OCI-LY7 (cell line): ENCODE measurements around the gene ZNRF3.

Experiments
- CTCF ChIP-seq: fragments of 200-600 bp; sonication (generic); conservative IDR thresholded peaks from 2 replicates; pipeline ENCODE4 v1.5.1; 2014; ENCODE audit warnings: mild to moderate bottlenecking, antibody characterized with exemption, low read length, moderate library complexity, mixed read lengths
- EZH2phosphoT487 ChIP-seq: fragments of 200-600 bp; sonication (generic); IDR thresholded peaks from 2 replicates; pipeline ENCODE4 v1.6.1; 2018; ENCODE audit warnings: low read depth, borderline replicate concordance, mild to moderate bottlenecking, mixed run types, antibody characterized with exemption, low read length, moderate library complexity, mixed read lengths

GRCh38 chr22:29096736-29097669 is 213.6 kb downstream of the ZNRF3 start:
- TF ChIP-seq CTCF = no peak
- TF ChIP-seq EZH2phosphoT487 = no peak
